Lung (tissue), 12 donors: Measurements from ENCODE around the gene DEFB108B. TPM values are rescaled to one million over a fixed set of nuclear protein-coding genes. Genes with fewer than 3 reads are reported as not detected.
"Not testable (repeated sequence)": the region's sequence is repeated elsewhere in the genome, so short reads cannot be mapped to it uniquely, and the experiment has no call there.

Experiments
- ATAC-seq: fragments of 200-7000 bp; cut with Tn5 transposase; one replicate; pipeline ENCODE4 v1.9.1; 2020; ENCODE audit warnings: moderate number of reproducible peaks; ENCODE audit not compliant: insufficient read depth, low FRiP score
- DNase-seq, 3 donors: peaks; one replicate each; pipeline ENCODE4 v3.0.0-alpha.2; 2013 to 2017
- H3K27ac ChIP-seq, 2 donors: one replicate each; pipeline ENCODE4 v1.5.1; 2013; ENCODE audit warnings: mild to moderate bottlenecking in 2 of 2, moderate library complexity in 2 of 2, control low read depth in 1 of 2, inconsistent platforms in 1 of 2, low read depth in 1 of 2, low read length in 1 of 2
- H3K27me3 ChIP-seq, 3 donors: one replicate each; pipeline ENCODE4 v1.5.1; 2013; ENCODE audit warnings: low read length in 2 of 3; ENCODE audit not compliant: control insufficient read depth in 3 of 3, insufficient read depth in 3 of 3
- H3K36me3 ChIP-seq, 4 donors: one replicate each; pipeline ENCODE4 v1.5.1; 2013; ENCODE audit warnings: low read length in 4 of 4, mild to moderate bottlenecking in 1 of 4, moderate library complexity in 1 of 4; ENCODE audit not compliant: control insufficient read depth in 4 of 4, insufficient read depth in 4 of 4
- H3K4me1 ChIP-seq, 5 donors: one replicate each; pipeline ENCODE4 v1.5.1; 2013; ENCODE audit warnings: low read length in 5 of 5, mild to moderate bottlenecking in 2 of 5, moderate library complexity in 1 of 5; ENCODE audit not compliant: control insufficient read depth in 5 of 5, insufficient read depth in 5 of 5
- H3K4me3 ChIP-seq: one replicate; pipeline ENCODE4 v1.5.1; 2013; ENCODE audit warnings: mild to moderate bottlenecking, control low read depth, moderate library complexity
- H3K9ac ChIP-seq, 2 donors: one replicate each; pipeline ENCODE4 v1.5.1; 2013; ENCODE audit warnings: low read length in 2 of 2, control low read depth in 1 of 2; ENCODE audit not compliant: insufficient read depth in 1 of 2
- H3K9me3 ChIP-seq, 4 donors: one replicate each; pipeline ENCODE4 v1.5.1; 2013; ENCODE audit warnings: low read length in 3 of 4, mild to moderate bottlenecking in 1 of 4, moderate library complexity in 1 of 4; ENCODE audit not compliant: control insufficient read depth in 4 of 4, insufficient read depth in 3 of 4
- CTCF ChIP-seq: IDR thresholded peaks from 2 replicates; pipeline ENCODE4 v1.5.1; 2012; ENCODE audit warnings: mild to moderate bottlenecking; ENCODE audit errors: control extremely low read depth, extremely low read depth
- WGBS, 2 donors: extraction: QIAGEN DNeasy Blood & Tissue Kit; methylation state at CpG; one replicate each; pipeline ENCODE4 v1.1.7; 2013; 5-methylcytosine and 5-hydroxymethylcytosine counted together
- polyA plus RNA-seq, 2 donors: library from polyadenylated mRNA; stranded (reverse); fragments of 200-250 nt; gene quantifications; one replicate each; pipeline ENCODE4 v1.2.1, GENCODE V29; 2013
- total RNA-seq, 2 donors: library from RNA; depleted of rRNA in 1 of 2; stranded (reverse); fragments of >200 nt in 1 of 2; gene quantifications; one replicate each; pipeline ENCODE4 v1.2.1, GENCODE V29; 2014 to 2021
- donor health status: control.
- donor health status: control.
- donor health status: Bipolar disorder and iron deficiency.
- donor health status: healthy.
- donor health status: DM: yes; HTN: yes; CAD: no.

The DEFB108B gene
- total and polyA plus RNA-seq, 4 donors: not detected

DNA sequence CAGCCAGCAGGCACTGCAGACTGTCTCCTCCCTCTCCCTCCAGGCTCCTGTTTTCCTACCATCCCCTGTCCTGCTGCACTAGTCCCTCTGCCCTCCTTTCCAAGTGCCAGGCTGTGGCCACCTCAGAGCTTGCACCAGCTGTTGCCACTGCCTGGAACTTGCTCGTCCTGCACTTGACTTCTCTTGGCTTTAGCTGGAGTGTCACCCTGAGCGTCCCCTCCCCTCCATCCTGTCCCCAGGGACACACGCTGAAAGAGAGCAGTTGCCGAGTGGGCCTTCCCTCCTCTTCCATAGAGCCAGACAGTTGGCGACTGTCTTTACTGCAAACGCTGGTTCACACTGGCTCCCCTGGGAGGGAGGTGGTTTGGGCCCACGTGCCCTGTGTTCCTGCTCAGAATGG is 41.9 kb upstream of the DEFB108B start:
- not testable (repeated sequence) for H3K27me3 ChIP-seq, H3K27ac ChIP-seq, H3K4me3 ChIP-seq, H3K9ac ChIP-seq, H3K9me3 ChIP-seq, DNase-seq, ATAC-seq, H3K4me1 ChIP-seq, H3K36me3 ChIP-seq
- 72 to 77% methylated on average over 7 of the region's 7 CpGs for WGBS, 2 donors

DNA sequence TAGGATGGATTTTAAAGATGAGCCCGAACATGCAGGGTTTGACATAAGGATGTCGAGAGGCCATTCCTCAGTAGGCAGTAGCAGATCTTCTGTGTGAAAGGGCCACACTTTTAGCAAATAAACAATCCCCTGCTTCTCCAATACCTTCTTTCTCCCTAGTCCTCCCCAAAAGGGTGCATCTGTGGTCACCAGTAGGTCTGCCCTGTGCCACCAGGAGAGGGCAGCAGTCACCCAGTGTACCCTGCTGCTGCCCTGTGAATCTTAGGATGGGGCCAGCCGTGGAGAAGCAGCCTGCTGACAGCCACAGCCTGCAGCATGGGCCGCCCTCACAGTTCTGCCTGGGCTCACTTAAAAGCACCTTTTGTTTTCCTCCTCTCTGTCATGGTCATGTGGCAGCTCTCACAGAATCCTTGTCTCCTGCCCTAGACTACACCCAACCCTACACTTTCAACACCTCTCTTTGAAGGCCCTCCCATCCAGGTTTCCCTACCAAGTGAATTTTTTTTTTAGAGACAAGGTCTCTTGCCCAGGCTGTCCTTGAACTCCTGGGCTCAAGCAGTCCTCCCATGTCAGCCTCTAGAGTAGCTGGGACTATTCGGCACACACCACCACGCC is 40.3 kb upstream of the DEFB108B start:
- WGBS, 2 donors: 67% methylated on average over 5 to 6 of the region's 6 CpGs
- not testable (repeated sequence) for ATAC-seq, H3K4me1 ChIP-seq, H3K9ac ChIP-seq, H3K27ac ChIP-seq, H3K36me3 ChIP-seq, H3K9me3 ChIP-seq, H3K4me3 ChIP-seq, H3K27me3 ChIP-seq
- DNase-seq: peak in 1 of 3 donors; percentile 5
- peak; percentile 30 for TF ChIP-seq CTCF

DNA sequence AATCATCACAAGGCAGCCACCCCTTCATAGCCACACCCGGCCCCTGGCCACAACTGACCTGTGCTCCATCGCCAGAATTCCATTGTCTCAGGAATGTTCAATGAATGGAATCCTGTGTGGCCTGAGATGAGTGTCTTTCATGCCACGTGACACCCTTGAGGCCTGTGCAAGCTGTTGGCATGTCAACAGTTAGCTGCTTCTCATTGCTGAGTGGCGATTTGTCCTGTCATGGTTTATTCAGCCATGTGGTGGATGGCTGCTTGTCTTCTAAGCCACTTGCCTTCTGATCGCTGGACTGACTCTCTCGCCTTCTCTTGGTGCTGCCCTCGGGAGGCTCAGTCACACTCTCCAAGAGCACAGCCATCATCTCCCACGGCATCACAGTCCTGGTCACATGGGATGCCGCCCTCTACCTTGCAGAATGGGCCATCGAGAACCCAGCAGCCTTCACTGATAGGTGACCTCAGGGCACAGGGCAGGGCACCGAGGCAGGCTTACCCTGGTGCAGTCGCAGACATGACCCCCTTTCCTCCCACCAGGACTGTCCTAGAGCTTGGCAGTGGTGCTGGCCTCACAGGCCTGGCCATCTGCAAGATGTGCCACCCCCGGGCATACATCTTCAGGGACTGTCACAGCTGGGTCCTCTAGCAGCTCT is 38.5 kb upstream of the DEFB108B start:
- not testable (repeated sequence) for H3K36me3 ChIP-seq, H3K9ac ChIP-seq, H3K4me3 ChIP-seq, ATAC-seq, DNase-seq, H3K9me3 ChIP-seq, H3K27me3 ChIP-seq, H3K4me1 ChIP-seq
- WGBS, 2 donors: 83 to 87% methylated on average over 13 of the region's 13 CpGs
- peak overlapping the region in 1 of 2 donors; percentile 53 for H3K27ac ChIP-seq

DNA sequence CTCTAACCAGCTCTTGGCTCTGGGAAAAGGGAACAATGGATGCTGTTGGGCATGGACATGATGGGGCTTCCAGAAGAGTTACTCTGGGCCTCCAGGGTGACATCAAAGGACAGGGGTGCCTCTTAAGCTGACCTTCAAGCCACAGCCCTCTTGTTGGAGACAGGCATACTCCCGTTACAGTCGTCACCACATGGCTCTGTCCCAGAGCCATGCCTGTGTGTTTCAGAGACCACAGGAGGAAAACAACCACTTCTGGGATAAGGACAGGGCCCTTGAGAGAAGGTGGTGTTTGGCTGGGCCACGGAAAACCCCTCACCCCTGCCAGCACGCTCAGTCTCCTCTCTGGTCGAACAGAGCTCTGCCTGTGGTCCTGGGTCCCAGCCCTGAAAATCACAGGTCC is 37.8 kb upstream of the DEFB108B start:
- H3K27me3 ChIP-seq, H3K4me3 ChIP-seq, H3K4me1 ChIP-seq, H3K9me3 ChIP-seq, ATAC-seq, H3K36me3 ChIP-seq, H3K27ac ChIP-seq, DNase-seq, H3K9ac ChIP-seq: not testable (repeated sequence)
- WGBS, 2 donors: 83 to 89% methylated on average over 5 of the region's 5 CpGs

GRCh38 chr11:71796016-71796415 is 37.0 kb upstream of the DEFB108B start:
- not testable (repeated sequence) for DNase-seq, H3K9me3 ChIP-seq, H3K9ac ChIP-seq, H3K27me3 ChIP-seq, H3K36me3 ChIP-seq, H3K27ac ChIP-seq, H3K4me3 ChIP-seq, ATAC-seq, H3K4me1 ChIP-seq
- 90 to 95% methylated on average over 16 of the region's 16 CpGs for WGBS, 2 donors

DNA sequence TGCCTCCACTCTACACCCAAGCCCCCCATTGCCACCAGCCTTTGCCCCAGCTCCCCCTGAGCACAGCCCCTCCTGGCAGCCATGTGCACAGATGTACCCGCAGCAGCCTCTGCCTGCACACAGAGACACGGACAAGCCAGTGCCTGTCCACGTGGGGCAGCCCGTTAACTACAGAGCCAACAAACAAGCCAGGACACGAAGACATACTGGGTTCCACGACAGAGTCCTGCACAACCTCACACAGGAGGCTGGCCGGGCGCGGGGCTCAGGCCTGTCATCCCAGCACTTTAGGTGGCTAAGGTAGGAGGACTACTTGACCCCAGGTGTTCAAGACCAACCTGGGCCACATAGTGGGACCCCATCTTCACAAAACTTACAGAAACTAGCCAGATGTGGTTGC is 36.2 kb upstream of the DEFB108B start:
- H3K4me1 ChIP-seq, H3K27ac ChIP-seq, H3K4me3 ChIP-seq, H3K9me3 ChIP-seq, DNase-seq, ATAC-seq, H3K36me3 ChIP-seq, H3K27me3 ChIP-seq, H3K9ac ChIP-seq: not testable (repeated sequence)
- 95% methylated on average over 9 of the region's 9 CpGs for WGBS, 2 donors

DNA sequence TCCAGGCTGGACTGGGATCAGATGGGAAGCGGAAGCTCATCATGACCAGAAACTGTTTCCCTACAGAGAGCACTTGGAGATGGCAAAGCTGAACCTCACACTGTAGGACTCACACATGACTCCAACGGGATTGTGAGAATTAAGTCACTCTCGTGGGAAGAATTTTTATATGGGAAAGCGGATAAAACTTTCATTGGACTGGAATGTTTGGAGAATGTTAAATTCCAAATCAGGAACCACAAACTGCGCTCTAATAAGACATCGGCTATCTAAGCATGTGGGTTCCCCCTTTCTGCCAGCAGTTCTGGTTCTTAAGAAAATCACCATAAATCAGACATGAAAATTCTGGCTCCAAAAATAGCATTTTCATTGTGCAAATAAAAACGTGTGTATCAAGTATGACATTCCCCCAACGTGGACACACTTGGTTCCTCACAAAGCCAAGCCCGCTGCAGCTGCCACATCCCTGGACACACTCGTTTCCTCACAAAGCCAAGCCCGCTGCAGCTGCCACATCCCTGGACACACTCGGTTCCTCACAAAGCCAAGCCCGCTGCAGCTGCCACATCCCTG is 33.4 kb upstream of the DEFB108B start:
- ATAC-seq, H3K9me3 ChIP-seq, H3K27ac ChIP-seq, H3K4me3 ChIP-seq, H3K9ac ChIP-seq, H3K27me3 ChIP-seq, DNase-seq, H3K4me1 ChIP-seq, H3K36me3 ChIP-seq: not testable (repeated sequence)
- WGBS, 2 donors: 86 to 87% methylated on average over 13 of the region's 13 CpGs
